Stimulated activated naive CD4-positive, alpha-beta T cell treated with Interleukin-2 at 50 U/mL for 16 hours (primary cell): Measurements from ENCODE around the gene CDC42BPA.
"Not testable (repeated sequence)": the region's sequence is repeated elsewhere in the genome, so short reads cannot be mapped to it uniquely, and the experiment has no call there.

Experiments
- DNase-seq: peaks from one replicate; lab custom pipeline; 2025; lab: John Stamatoyannopoulos, UW

The CDC42BPA gene, protein sequence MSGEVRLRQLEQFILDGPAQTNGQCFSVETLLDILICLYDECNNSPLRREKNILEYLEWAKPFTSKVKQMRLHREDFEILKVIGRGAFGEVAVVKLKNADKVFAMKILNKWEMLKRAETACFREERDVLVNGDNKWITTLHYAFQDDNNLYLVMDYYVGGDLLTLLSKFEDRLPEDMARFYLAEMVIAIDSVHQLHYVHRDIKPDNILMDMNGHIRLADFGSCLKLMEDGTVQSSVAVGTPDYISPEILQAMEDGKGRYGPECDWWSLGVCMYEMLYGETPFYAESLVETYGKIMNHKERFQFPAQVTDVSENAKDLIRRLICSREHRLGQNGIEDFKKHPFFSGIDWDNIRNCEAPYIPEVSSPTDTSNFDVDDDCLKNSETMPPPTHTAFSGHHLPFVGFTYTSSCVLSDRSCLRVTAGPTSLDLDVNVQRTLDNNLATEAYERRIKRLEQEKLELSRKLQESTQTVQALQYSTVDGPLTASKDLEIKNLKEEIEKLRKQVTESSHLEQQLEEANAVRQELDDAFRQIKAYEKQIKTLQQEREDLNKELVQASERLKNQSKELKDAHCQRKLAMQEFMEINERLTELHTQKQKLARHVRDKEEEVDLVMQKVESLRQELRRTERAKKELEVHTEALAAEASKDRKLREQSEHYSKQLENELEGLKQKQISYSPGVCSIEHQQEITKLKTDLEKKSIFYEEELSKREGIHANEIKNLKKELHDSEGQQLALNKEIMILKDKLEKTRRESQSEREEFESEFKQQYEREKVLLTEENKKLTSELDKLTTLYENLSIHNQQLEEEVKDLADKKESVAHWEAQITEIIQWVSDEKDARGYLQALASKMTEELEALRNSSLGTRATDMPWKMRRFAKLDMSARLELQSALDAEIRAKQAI (N-terminal part only)

GRCh38 chr1:227318016-227318852 is at the start of gene CDC42BPA:
Gene CDC42BPA (minus strand): TSS chr1:227318492. CDS start chr1:227317182, 1,310 bp downstream.
- peak; percentile 8 for DNase-seq

DNA sequence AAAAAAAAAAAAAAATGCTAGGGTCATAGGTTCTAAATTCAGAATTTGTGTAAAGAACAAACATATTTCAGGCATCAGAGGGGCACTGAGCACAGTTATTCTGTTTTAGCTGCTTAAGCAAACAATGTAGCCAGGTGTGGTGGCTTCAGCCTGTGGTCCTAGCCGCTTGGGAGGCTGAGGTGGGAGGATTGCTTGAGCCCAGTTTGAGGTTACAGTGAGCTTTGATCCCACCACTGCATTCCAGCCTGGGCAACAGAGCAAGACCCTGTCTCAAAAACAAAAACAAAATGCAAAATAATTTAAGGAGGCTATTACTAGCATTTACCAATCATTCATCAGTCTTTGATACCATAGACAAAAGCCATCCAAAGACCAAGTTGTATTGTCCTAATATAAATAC is 49.7 kb upstream of the CDC42BPA start:
- DNase-seq, result no peak

GRCh38 chr1:227365473-227366431 is 47.5 kb upstream of the CDC42BPA start:
- no peak for DNase-seq

- no peak for DNase-seq
Measured at GRCh38 chr1:227364657-227365056, 46.4 kb upstream of the CDC42BPA start.

DNA sequence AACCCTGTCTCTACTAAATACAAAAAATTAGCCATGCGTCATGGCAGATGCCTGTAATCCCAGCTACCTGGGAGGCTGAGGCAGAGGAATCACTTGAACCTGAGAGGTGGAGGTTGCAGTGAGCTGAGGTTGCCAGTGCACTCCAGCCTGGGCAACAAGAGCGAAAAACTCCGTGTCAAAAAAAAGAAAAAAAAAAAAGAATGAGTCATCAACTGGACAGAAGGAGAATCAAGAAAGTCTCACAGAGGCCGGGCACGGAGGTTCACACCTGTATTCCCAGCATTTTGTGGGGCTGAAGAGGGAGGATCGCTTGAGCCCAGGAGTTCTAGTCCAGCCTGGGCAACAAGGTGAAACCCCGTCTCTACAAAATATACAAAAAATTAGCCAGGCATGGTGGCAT is 45.5 kb upstream of the CDC42BPA start:
- no peak for DNase-seq

DNA sequence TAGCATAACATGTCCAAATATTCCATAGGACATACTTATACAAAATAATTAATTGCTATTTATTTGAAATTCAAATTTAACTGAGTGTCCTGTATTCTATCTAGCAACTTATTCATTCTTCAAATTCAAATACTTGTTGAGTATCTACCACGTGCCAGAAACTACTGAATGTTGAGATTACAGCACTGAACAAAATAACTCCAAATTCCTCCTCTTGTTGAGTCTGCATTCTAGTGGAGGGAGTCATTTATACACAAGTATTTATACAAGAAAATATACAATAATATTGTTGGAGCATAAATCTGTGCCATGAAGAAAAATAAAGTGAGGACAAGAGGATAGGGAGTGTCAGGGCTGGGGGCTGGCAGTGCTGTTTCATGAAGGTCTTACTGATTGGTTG is 43.7 kb upstream of the CDC42BPA start:
- no peak for DNase-seq

DNA sequence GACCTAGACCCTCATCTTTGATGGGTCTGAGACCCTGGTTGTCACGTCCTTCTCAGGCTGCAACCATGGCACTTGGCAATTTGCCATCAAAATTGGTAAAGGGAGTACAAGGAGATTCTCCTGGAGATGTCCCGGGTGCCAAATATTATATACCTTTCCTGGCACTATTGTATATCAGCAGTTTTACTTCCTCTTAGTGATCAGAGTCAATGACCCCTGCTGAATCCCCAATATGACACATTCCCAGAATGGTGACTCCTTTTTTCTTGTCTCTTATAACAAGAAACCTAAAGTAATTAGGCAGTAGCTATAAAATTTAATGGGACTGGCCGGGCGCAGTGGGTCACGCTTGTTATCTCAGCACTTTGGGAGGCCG is 39.6 kb upstream of the CDC42BPA start:
- DNase-seq, result no peak

GRCh38 chr1:227357171-227357926 is 39.1 kb upstream of the CDC42BPA start:
- no peak for DNase-seq

DNA sequence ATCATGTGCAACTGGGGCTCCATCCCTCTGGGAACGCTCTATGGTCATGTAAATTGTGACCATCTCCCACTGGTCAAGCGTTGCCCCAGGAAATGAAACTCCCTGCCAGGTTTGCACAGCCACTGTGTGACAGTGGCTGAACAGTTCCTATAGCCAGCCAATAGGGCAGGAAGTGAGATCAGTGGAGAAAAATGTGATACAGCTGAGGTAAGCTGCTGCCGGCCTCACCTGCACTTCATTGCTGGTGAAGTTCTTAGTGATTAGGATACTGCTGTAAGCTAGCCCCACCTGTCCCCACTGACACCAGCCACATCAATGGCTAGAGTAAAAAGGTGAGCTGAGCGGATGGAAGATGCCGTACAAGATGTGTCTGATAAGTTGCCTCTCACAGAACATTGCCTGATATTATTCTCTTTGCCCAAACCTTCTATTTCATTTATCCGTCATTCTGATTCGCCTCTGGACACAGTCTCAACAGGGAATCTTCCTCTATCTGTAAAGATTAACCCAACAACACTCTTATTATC is 38.4 kb upstream of the CDC42BPA start:
- no peak for DNase-seq

DNA sequence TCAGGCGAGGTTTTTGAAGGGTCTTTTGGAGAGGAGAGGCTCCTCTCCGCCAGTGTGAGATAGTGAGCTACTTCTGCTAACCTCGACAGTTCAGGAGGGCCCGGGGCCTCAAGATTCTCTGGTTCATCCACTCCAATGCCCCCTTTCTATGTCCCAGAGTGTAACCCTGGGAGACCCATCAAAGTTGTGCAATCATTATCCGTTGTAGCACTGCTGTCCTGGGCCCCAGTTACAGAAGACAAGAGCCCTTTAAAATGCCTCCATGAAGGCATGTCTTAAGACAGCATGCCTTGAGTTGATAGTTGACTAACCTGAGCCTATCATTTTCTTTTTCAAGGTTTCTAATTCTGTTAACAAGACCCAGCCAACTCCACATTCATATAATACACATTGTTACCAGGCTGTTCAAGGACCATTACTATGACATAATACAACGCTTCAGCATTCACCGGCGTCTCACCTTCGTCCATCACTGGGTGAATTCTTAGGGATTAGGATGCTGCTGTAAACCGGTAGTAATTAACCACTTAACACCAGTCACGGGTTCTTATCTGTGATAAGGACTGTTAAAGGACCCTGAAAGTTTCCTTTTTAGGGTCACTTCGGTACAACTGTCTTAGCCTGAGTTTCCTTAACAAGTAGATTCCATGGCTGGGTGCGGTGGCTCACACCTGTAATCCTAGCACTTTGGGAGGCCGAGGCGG is 37.4 kb upstream of the CDC42BPA start:
- no peak for DNase-seq

DNA sequence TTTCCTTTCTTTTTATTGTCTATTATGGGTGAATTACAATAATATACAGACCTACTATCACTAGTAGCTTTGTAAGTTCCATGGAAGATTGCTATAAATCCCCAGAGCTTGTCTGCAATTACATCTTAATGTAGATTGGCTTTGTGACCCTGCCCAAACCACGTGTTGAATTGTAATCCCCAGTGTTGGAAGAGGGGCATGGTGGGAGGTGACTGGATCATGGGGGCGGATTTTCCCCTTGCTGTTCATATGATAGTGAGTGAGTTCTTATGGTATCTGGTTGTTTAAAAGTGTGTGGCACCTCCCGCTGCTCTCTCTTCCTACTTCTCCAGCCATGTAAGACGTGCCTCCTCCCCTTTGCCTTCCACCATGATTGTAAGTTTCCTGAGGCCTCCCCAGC is 34.9 kb upstream of the CDC42BPA start:
- DNase-seq, result no peak

DNA sequence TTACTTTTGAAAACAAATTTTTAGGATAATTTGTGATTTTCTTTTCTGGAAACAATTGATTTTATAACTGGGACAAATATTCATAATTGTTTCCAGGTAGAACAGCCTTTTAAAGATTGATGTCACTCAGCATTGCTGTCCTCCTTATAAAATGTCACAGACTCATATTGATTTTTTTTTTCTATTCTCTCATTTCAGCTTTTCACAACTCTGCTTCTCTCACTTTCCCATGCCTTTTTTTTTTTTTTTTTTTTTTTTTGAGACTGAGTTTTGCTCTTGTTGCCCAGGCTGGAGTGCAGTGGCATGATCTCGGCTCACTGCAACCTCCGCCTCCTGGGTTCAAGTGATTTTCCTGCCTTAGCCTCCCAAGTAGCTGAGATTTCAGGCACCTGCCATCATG is 33.9 kb upstream of the CDC42BPA start:
- not testable (repeated sequence) for DNase-seq

- no peak for DNase-seq
Measured at GRCh38 chr1:227351443-227351842, 33.2 kb upstream of the CDC42BPA start.

DNA sequence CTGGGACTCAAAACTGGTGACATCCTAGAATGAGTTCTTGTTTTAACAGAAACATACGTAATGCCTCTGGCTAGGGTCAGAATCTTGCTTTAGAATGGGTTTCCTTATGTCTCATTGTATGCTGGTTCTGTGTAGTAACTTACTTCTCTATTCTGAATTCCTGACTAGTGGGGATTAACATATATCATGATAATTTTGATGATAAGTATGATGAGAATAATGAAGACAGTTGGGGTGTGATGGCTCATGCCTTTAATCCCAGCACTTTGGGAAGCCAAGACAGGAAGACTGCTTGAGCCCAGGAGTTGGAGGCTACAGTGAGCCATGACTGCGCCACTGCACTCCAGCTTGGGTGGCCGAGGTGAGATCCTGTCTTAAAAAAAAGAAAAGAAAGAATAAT is 31.7 kb upstream of the CDC42BPA start:
- no peak for DNase-seq

DNA sequence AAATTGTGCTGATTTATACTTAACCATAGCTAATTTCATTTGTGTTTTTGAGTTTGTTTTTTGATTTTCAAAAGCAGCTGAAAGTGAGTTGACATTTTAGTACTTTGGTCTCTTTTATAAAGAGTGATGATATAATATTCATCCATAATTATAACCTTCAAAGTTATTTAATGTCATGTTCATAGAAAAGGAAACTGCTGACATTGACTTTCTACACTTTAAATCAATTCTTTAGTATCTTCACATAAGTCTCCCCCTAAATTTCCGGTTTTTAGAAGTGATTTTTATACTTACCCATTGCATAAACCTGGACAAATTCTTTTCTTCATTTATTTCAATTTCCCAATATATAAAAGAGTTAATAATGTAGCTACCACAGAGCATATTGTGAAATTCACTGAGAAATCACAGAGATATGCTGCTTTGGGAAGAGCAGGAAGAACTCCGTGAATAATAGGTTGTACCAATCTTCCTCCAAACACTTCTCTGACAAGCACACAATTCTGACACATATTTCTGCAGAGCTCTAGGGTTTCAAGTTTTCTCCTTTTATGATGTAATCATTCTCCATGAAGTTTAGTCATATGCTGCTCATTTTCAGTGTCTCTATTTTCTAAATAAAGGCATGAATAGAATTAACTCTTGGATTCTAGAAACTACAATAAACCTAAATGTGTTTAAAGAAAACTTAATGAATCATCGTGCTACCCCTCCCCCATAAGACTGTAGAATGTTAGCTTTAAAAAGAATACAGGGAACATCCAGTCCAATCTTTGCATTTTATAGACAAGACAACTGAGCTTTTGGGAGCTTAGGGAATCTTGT is 25.6 kb upstream of the CDC42BPA start:
- no peak for DNase-seq

DNA sequence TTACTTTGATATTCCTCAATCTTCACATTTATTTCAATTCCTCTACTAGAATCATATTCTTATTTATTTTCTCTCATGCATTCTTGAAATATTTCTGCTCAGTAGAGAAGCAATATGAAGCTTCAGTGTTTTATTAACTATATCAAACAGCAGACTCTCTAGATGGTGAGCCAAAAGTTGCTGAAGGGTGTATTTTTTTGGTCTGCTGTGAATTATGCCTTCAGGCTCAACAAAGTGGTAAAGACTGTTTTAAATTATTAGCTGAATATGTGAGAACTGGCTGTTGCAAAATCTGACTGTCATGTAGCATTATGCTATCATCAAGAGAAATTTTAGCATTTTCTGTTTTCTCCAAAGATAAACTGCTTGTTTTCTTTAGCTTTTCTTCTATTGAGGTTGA is 24.9 kb upstream of the CDC42BPA start:
- DNase-seq, result no peak

- DNase-seq, result no peak
Measured at GRCh38 chr1:227342075-227342829, 24.0 kb upstream of the CDC42BPA start.

- DNase-seq, result not testable (repeated sequence)
Measured at GRCh38 chr1:227336136-227336535, 17.8 kb upstream of the CDC42BPA start.
